Epidermal melanocyte (primary cell): ENCODE measurements around the gene ITPR2.
"Not testable (repeated sequence)": the region's sequence is repeated elsewhere in the genome, so short reads cannot be mapped to it uniquely, and the experiment has no call there.

Experiments used
- DNase-seq: peaks from one replicate; pipeline ENCODE4 v3.0.0; 2011; ENCODE audit warnings: low spot score; ENCODE audit not compliant: insufficient read length

Gene ITPR2

DNA sequence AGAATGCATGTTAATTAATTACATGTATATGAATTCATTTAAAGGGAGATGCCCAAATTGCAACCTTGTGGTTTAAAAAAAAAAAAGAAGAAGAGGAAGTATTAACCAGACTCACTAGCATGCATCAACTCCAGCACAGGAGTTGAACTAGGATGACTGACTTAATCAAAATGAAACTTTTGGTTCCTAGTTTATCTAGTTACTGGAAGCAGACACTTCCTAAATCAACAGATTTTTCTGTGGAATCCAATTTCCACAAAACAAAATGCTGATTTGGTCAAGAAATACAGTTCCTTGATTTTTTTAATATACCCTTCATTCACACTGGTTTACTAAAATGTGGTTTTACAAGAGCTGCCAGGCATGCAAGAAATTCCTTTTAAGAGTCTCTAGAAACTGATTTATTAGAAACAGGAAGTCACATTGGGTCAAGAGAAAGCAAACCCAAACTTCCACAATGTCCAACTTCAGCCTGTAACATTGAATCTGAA, 41.6 kb downstream of the ITPR2 start:
- DNase-seq = no peak

DNA sequence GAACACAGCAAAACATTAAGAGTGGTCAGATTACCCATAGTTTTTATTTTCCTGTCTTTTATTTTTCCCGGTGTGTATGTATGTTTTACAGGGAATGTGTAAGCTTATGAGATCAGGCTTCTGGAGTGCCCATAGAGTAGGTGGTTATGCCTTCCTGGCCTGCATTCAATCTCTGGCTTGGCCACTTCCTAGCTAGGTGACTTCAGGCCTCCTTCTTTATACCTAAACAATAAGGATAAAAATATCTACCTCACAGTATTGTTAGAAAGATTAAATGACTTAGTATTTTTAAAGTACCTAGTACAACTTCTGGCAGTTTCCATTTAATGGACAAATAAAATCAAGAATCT, 42.4 kb downstream of the ITPR2 start:
- DNase-seq = no peak

DNA sequence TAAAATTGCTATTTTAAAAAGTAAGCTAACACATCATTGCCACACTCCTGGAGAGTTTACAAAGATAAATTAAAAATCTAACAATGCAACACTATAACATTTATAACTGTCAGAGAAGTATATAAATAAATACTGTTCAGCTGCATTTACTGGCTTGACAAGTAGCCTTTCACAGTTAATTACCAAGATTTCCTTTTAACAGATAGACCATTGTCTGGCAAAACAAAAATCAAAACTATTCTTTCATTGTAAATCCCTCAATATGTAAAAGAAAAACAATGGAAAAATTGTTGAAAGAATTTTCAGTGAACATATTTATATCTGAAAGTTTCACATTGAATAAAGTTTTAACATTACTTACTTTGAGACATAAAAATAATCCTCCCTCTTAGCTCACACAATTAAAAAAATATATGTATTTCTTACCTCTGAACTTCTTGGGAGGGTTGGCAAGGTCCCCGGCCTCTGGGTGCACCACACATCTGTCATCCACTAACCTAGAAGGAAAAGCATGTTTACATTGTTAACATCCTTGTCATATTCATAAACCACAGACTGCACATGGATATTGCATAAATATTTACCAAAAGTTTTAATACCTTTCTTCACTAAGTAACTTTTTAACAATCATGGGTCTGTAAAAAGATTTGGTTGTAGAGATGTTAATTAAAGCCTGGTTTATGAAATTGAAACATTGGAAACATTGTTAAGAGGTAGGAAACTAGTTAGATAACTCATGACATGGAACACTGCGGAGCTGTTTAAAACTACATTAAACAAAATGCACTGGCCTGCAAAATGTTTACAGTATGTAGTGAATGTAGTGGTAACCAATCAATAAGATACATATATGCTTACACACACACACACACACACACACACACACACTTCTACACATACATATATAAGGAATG, 43.0 kb downstream of the ITPR2 start:
- DNase-seq = no peak

DNA sequence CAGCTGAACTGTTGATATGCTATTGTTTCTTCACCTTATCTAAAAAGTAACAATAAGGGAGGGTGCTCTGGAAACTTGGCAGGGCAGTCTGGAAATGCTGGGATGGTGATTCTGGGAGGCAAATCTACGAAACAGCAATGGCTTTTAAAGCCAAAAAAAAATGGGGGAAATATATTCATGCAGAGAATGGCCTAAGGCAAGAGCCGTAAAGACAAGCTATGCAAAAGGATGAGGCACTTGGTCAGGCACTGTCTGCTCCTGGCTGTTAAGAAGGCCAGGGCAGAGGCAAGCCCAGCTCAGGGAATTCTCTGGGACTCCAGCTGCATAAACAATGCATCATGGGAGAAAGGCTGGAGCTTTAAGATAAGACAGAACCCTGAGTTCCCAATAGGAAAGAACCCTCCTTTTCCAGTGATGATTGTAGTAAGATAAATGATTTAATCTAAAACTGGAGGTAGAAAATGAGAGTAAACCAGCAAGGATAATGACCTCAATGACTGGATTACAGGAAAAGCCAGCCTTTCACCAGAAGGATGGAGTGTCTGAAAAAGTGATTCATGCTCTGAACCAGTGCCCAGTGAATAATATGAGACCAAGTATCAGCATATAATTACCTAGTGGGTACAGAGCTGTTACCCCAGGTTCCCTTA, 46.0 kb downstream of the ITPR2 start:
- no peak for DNase-seq

- no peak for DNase-seq
Measured at GRCh38 chr12:26786491-26786864, 46.5 kb downstream of the ITPR2 start.

- DNase-seq = not testable (repeated sequence)
Measured at GRCh38 chr12:26783816-26784379, 49.1 kb downstream of the ITPR2 start.

DNA sequence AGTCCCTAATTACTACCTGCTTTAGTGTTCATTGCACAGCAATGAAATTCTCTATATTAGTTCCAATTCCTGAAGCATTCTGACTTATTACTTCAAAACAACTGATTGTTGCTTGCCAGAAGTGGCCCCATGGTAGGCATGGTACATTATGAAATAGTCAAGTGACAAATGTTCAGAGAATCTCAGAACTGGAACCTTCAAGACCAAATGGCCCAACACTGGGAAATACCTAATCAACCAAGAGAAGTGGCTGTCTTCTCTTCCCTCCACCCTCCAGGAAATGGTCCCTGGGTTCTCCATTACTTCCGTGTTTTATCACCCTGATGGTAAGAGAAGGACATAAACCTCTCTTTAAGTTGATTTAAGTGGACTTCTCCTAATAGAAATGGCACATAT, 49.9 kb downstream of the ITPR2 start:
- no peak for DNase-seq

DNA sequence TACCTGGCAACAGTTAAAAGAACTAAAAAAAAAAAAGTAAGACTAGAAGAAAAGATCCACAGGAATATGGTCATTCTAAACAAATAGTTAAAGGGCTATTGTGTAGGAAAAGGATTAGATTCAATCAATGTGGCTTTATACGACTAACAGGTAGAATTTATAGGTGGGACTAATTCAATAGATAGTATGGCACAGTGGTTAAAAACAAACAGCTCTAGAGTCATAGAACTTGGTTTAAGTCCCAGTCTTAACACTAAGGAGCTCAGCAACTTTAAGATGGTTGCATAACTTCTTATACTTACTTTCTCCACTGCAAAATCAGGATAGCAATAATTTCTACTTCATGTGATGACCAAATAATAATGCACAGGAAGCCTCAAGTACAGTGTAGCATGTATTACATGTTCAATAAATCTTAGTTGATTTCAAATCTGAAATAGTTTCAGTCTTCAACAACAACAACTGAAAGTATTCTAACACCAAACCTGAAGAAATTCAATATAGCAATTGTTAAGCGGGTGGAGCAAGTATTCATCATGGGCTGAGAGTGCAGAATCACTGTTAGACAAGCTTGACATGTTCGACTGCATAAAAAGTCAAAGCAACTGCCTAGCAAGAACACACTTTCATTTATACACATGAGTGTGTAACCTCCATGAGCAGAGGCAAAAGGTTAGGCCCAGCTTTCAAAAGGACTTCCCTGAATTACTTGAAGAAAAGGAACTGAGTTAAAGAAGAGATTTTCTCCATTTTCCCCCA, 50.4 kb downstream of the ITPR2 start:
- DNase-seq = no peak

DNA sequence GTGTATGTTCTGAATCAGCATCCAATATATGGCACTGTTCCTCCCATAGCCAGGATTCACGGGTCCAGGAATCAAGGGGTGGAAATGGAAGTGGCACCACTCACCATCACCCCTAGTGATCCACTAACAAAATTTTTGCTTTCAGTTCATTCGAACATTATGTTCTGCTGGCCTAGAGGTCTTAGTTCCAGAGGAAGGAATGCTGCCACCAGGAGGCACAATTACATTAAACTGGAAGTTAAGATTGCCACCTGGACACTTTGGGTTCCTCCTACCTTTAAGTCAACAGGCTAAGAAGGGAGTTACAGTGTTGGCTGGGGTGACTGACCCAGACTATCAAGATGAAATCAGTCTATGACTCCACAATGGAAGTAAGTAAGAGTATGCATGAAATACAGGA, 52.3 kb downstream of the ITPR2 start:
- not testable (repeated sequence) for DNase-seq

GRCh38 chr12:26778173-26778775, 54.7 kb downstream of the ITPR2 start:
- DNase-seq = not testable (repeated sequence)

DNA sequence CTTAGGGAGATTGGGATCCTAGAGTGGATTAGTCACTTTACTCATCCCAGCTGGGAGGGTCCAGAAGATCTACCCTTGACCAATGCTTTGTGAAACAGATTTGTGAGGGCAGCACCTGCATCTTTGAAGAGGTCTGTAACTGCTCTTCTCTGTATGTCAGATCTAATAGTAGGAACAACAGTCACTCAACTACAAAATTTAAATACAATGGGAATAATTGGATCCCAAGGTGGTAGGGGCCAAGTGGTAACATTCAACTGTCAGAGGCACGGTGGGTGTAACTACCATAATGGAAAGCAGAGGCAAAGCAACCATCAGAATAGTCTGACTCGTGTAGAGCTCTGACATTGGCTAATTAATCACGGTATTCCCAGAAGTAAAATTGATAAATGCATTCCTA, 55.8 kb downstream of the ITPR2 start:
- no peak for DNase-seq

DNA sequence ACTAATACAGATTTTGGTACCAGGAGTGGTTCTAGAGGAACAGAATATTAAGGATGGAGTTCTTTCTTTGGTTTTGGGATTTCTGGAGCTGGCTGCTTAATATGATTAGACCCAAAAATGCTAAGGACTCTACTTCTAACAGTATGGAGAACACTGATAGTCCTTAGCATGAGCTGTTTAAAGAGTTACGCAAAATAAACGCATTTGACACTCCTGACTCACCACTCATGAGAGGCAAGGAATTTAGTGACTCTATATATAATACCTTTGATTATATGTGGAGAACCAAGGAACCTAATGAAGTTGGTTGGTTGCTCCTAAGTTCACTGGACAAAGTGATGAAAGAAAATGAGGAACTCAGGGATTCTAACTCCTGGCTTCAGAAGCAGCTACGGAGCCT, 57.0 kb downstream of the ITPR2 start:
- DNase-seq = not testable (repeated sequence)

- DNase-seq = no peak
Measured at GRCh38 chr12:26773313-26774104, 59.5 kb downstream of the ITPR2 start.

DNA sequence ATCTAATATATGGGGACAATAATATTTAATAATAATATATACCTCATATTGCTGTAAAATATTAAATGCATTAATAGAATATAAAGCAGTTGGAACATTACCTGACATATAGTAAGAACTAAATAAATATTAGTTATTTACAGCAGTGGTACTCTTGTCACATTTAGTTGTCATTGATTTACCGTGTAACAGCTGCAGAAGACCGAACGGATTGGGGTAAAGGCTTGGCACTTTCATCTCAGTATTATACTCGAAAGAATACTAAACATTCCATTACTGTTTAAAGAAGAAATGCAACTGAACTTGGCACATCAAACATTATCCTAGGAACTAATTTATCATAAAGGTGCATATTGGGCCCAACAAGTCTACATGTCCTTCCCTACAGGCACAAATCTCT, 61.1 kb downstream of the ITPR2 start:
- no peak for DNase-seq

DNA sequence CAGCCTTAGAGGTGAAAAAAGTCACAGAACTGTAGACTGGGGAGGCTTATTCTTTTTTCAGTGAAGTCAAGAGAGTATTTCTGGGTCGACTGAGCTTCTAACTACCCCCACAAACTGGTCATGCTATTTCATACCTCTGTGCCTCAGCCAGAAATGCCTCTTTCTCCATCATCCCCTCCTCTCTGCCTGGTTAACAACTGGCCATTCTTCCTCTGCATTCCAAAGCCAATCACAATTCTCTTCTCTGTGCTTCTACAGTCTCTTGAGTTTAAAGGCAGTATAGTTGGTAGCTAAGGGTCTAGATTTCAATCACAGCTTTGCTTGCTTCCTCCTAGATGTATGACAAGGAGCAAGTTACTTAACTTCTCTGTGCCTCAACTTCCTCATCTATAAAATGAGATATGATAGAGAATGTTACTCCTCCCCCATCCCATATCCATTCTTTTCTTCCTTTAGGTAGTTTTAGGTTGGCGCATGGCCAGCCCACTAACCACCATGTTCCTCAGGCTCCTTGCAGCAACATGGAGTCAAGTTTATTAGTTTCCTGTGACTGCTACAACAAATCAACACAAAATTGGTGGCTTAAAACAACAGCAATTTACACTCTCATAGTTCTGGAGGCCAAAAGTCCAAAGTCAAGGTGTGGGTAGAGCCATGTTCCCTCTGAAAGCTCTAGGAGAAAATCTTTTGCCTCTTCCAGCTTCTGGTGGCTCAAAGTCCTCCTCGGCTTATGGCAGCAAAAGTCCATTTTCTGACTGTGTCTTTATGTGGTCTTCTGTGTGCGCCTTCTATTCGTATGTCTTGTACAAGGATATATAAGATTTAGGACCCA, 62.5 kb downstream of the ITPR2 start:
- no peak for DNase-seq

DNA sequence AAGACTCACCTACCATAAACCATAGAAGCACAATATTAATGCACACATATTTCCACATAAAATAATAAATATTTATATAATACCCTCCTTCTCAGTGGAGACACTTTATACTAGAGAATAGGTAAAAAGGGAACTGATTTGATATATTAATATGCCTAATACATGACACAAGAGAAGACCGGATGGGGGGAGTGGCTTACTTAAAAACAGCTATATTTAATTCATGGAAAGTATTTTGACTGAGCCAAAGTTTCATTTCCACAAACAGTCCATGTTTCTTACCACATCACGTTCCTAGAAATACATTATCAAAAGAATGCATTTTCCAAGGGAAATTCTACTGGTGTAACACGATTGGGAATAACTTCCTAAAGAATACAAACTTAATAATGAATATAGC, 63.4 kb downstream of the ITPR2 start:
- DNase-seq = no peak

GRCh38 chr12:26768611-26769603, 64.1 kb downstream of the ITPR2 start:
- no peak for DNase-seq

GRCh38 chr12:26767865-26768264, 65.1 kb downstream of the ITPR2 start:
- DNase-seq = no peak
